ENCODE data around the gene LASP1. TPM values are rescaled to one million over a fixed set of nuclear protein-coding genes. Genes with fewer than 3 reads are reported as not detected.
A peak's percentile ranks its signal among the peaks of the same experiment; 100 is the strongest.

Gene LASP1
- total RNA-seq, 5 donors from 2014 or later (not counting 1 experiment from before 2014, with no cell fraction given): 97.2 to 157 (median 122) TPM

- Mint-ChIP-seq H3K4me3 (peak overlapping the region in 2 of 3 donors; percentile 9 to 58), H3K27ac (peak overlapping the region; percentile 83 to 92), H3K4me1 (peaks cover 55 to 76% (median 75%) of the 10 kb centered on the region in 3 donors), H3K9me3 (no peaks in the 10 kb centered on the region), H3K36me3 (peaks cover 22% of the 10 kb centered on the region), H3K27me3 (no peaks in the 10 kb centered on the region)
- H3K27me3 ChIP-seq (replicated peaks in 1 of 2; ENCODE audit: control insufficient read depth in 2 of 2, extremely low read depth in 1 of 2, insufficient read depth in 2 of 2, low read length in 1 of 2): no peaks in the 10 kb centered on the region
- H3K4me1 ChIP-seq (ENCODE audit: control insufficient read depth in 1 of 2, extremely low read depth in 1 of 2, insufficient read depth in 2 of 2, low read length in 2 of 2): peaks cover 42 to 85% of the 10 kb centered on the region in 2 experiments
- POLR2A ChIA-PET: interaction anchor here in 1 of 2 donors (0.6 kb wide), 1 partner anchor 252 kb away, joined by 5 read pairs; no protein-coding TSS in a partner anchor
- H3K4me3 ChIP-seq (ENCODE audit: control insufficient read depth in 1 of 2, extremely low read depth in 1 of 2, low read length in 1 of 2): no peak overlapping the region
- H3K36me3 ChIP-seq (ENCODE audit: control insufficient read depth in 2 of 2, extremely low read depth in 1 of 2, insufficient read depth in 1 of 2, low read length in 1 of 2): peaks cover 9 to 52% of the 10 kb centered on the region in 2 donors
- ATAC-seq (replicated peaks in 1 of 4): peak in 2 of 4 experiments; percentile 6 to 10
- H3K27ac ChIP-seq (ENCODE audit: low read length): peak overlapping the region; percentile 53
- CTCF ChIA-PET: interaction anchor here (0.5 to 1.3 kb wide), 8 partner anchors 10 to 1312 kb away, joined by 3 to 5 read pairs (median 3); partner anchors contain the start of genes LASP1 (in 1 of the 2) and PLXDC1 (in 1 of the 2)
- no peaks in the 10 kb centered on the region for H3K9me3 ChIP-seq
- DNase-seq: peak in 29 of 35 experiments; percentile 25 to 73 (median 46)
- 64% methylated on average over 5 of the region's 10 CpGs for WGBS (ENCODE audit: insufficient coverage)
These were observed 31.3 kb downstream of the LASP1 start for GRCh38 chr17:38900978-38901656.

GRCh38 chr17:38903404-38903803 lies 33.5 kb downstream of the LASP1 start:
- Histone ChIP-seq H3K9me3 (no peaks in the 10 kb centered on the region), H3K27ac (ENCODE audit: low read length) (no peak overlapping the region), H3K4me1 (ENCODE audit: control insufficient read depth in 1 of 2, extremely low read depth in 1 of 2, insufficient read depth in 2 of 2, low read length in 2 of 2) (peaks cover 22 to 83% of the 10 kb centered on the region in 2 experiments), H3K27me3 (replicated peaks in 1 of 2; ENCODE audit: control insufficient read depth in 2 of 2, extremely low read depth in 1 of 2, insufficient read depth in 2 of 2, low read length in 1 of 2) (no peaks in the 10 kb centered on the region), H3K4me3 (ENCODE audit: control insufficient read depth in 1 of 2, extremely low read depth in 1 of 2, low read length in 1 of 2) (no peak overlapping the region), H3K36me3 (ENCODE audit: control insufficient read depth in 2 of 2, extremely low read depth in 1 of 2, insufficient read depth in 1 of 2, low read length in 1 of 2) (peaks cover 9 to 56% of the 10 kb centered on the region in 2 donors)
- Mint-ChIP-seq H3K36me3 (peaks cover 26% of the 10 kb centered on the region), H3K4me1 (peaks cover 52 to 71% (median 70%) of the 10 kb centered on the region in 3 donors), H3K4me3 (no peak overlapping the region), H3K27me3 (no peaks in the 10 kb centered on the region), H3K9me3 (no peaks in the 10 kb centered on the region), H3K27ac (peak overlapping the region; percentile 49 to 75)
- CTCF ChIA-PET: no interaction called here
- 100% methylated on average over 1 of the region's 6 CpGs for WGBS (ENCODE audit: insufficient coverage)
- DNase-seq (no peak), ATAC-seq (replicated peaks in 1 of 4) (no peak)
- POLR2A ChIA-PET: no interaction called here

- Histone ChIP-seq H3K4me1 (ENCODE audit: control insufficient read depth in 1 of 2, extremely low read depth in 1 of 2, insufficient read depth in 2 of 2, low read length in 2 of 2) (peaks cover 11 to 75% of the 10 kb centered on the region in 2 experiments), H3K27ac (ENCODE audit: low read length) (no peak overlapping the region), H3K4me3 (ENCODE audit: control insufficient read depth in 1 of 2, extremely low read depth in 1 of 2, low read length in 1 of 2) (no peak overlapping the region), H3K36me3 (ENCODE audit: control insufficient read depth in 2 of 2, extremely low read depth in 1 of 2, insufficient read depth in 1 of 2, low read length in 1 of 2) (peaks cover 9 to 59% of the 10 kb centered on the region in 2 donors), H3K27me3 (replicated peaks in 1 of 2; ENCODE audit: control insufficient read depth in 2 of 2, extremely low read depth in 1 of 2, insufficient read depth in 2 of 2, low read length in 1 of 2) (no peaks in the 10 kb centered on the region), H3K9me3 (no peaks in the 10 kb centered on the region)
- Mint-ChIP-seq H3K27me3 (no peaks in the 10 kb centered on the region), H3K4me1 (peaks cover 38 to 66% (median 64%) of the 10 kb centered on the region in 3 donors), H3K36me3 (peaks cover 23% of the 10 kb centered on the region), H3K27ac (no peak overlapping the region), H3K9me3 (no peaks in the 10 kb centered on the region), H3K4me3 (no peak overlapping the region)
- 94% methylated on average over 2 of the region's 3 CpGs for WGBS (ENCODE audit: insufficient coverage)
- ATAC-seq (replicated peaks in 1 of 4) (no peak), DNase-seq (no peak)
- CTCF ChIA-PET: no interaction called here
- POLR2A ChIA-PET: no interaction called here
These were observed 35.0 kb downstream of the LASP1 start for GRCh38 chr17:38904892-38905291.

- ATAC-seq (replicated peaks in 1 of 4) (no peak), DNase-seq (no peak)
- Histone ChIP-seq H3K36me3 (ENCODE audit: control insufficient read depth in 2 of 2, extremely low read depth in 1 of 2, insufficient read depth in 1 of 2, low read length in 1 of 2) (peaks cover 7 to 59% of the 10 kb centered on the region in 2 donors), H3K4me1 (ENCODE audit: control insufficient read depth in 1 of 2, extremely low read depth in 1 of 2, insufficient read depth in 2 of 2, low read length in 2 of 2) (peaks cover 10 to 70% of the 10 kb centered on the region in 2 experiments), H3K27me3 (replicated peaks in 1 of 2; ENCODE audit: control insufficient read depth in 2 of 2, extremely low read depth in 1 of 2, insufficient read depth in 2 of 2, low read length in 1 of 2) (no peaks in the 10 kb centered on the region), H3K4me3 (ENCODE audit: control insufficient read depth in 1 of 2, extremely low read depth in 1 of 2, low read length in 1 of 2) (no peak overlapping the region), H3K27ac (ENCODE audit: low read length) (no peak overlapping the region), H3K9me3 (no peaks in the 10 kb centered on the region)
- 100% methylated on average over 7 of the region's 10 CpGs for WGBS (ENCODE audit: insufficient coverage)
- POLR2A ChIA-PET: no interaction called here
- peaks cover 38 to 67% (median 66%) of the 10 kb centered on the region in 3 donors for H3K4me1 Mint-ChIP-seq
- H3K36me3 Mint-ChIP-seq: peaks cover 23% of the 10 kb centered on the region
- CTCF ChIA-PET: no interaction called here
- no peaks in the 10 kb centered on the region for H3K27me3 Mint-ChIP-seq
- no peak overlapping the region for H3K27ac Mint-ChIP-seq
- no peaks in the 10 kb centered on the region for H3K9me3 Mint-ChIP-seq
- H3K4me3 Mint-ChIP-seq: no peak overlapping the region
These were observed 35.5 kb downstream of the LASP1 start for GRCh38 chr17:38905375-38905774.

- peaks cover 23% of the 10 kb centered on the region for H3K36me3 Mint-ChIP-seq
- CTCF ChIA-PET: interaction anchor here (0.6 kb wide), 2 partner anchors 43 to 300 kb away, joined by 3 to 6 read pairs; no protein-coding TSS in a partner anchor
- H3K9me3 Mint-ChIP-seq: no peaks in the 10 kb centered on the region
- POLR2A ChIA-PET: no interaction called here
- H3K27ac Mint-ChIP-seq: peak overlapping the region in 1 of 2 donors; percentile 4
- WGBS (ENCODE audit: insufficient coverage): 100% methylated on average over 2 of the region's 7 CpGs
- Histone ChIP-seq H3K4me3 (ENCODE audit: control insufficient read depth in 1 of 2, extremely low read depth in 1 of 2, low read length in 1 of 2) (no peak overlapping the region), H3K27ac (ENCODE audit: low read length) (no peak overlapping the region), H3K36me3 (ENCODE audit: control insufficient read depth in 2 of 2, extremely low read depth in 1 of 2, insufficient read depth in 1 of 2, low read length in 1 of 2) (peaks cover 6 to 60% of the 10 kb centered on the region in 2 donors), H3K9me3 (no peaks in the 10 kb centered on the region), H3K27me3 (replicated peaks in 1 of 2; ENCODE audit: control insufficient read depth in 2 of 2, extremely low read depth in 1 of 2, insufficient read depth in 2 of 2, low read length in 1 of 2) (no peaks in the 10 kb centered on the region), H3K4me1 (ENCODE audit: control insufficient read depth in 1 of 2, extremely low read depth in 1 of 2, insufficient read depth in 2 of 2, low read length in 2 of 2) (peaks cover 0 to 65% of the 10 kb centered on the region in 2 experiments)
- DNase-seq: no peak
- peaks cover 28 to 59% (median 55%) of the 10 kb centered on the region in 3 donors for H3K4me1 Mint-ChIP-seq
- H3K4me3 Mint-ChIP-seq: no peak overlapping the region
- no peak for ATAC-seq (replicated peaks in 1 of 4)
- no peaks in the 10 kb centered on the region for H3K27me3 Mint-ChIP-seq
These were observed 36.8 kb downstream of the LASP1 start for GRCh38 chr17:38906460-38907228.

GRCh38 chr17:38907930-38908675 lies 38.2 kb downstream of the LASP1 start:
- peak overlapping the region; percentile 17 for H3K27ac ChIP-seq (ENCODE audit: low read length)
- H3K4me1 ChIP-seq (ENCODE audit: control insufficient read depth in 1 of 2, extremely low read depth in 1 of 2, insufficient read depth in 2 of 2, low read length in 2 of 2): peaks cover 0 to 64% of the 10 kb centered on the region in 2 experiments
- peaks cover 26 to 54% (median 53%) of the 10 kb centered on the region in 3 donors for H3K4me1 Mint-ChIP-seq
- no peak overlapping the region for H3K4me3 ChIP-seq (ENCODE audit: control insufficient read depth in 1 of 2, extremely low read depth in 1 of 2, low read length in 1 of 2)
- no peaks in the 10 kb centered on the region for H3K9me3 ChIP-seq
- peaks cover 2 to 67% of the 10 kb centered on the region in 2 donors for H3K36me3 ChIP-seq (ENCODE audit: control insufficient read depth in 2 of 2, extremely low read depth in 1 of 2, insufficient read depth in 1 of 2, low read length in 1 of 2)
- no peaks in the 10 kb centered on the region for H3K27me3 Mint-ChIP-seq
- no peak for ATAC-seq (replicated peaks in 1 of 4)
- WGBS (ENCODE audit: insufficient coverage): 86% methylated on average over 14 of the region's 15 CpGs
- H3K27me3 ChIP-seq (replicated peaks in 1 of 2; ENCODE audit: control insufficient read depth in 2 of 2, extremely low read depth in 1 of 2, insufficient read depth in 2 of 2, low read length in 1 of 2): no peaks in the 10 kb centered on the region
- peaks cover 20% of the 10 kb centered on the region for H3K36me3 Mint-ChIP-seq
- H3K27ac Mint-ChIP-seq: peak overlapping the region; percentile 22 to 23
- CTCF ChIA-PET: interaction anchor here (0.6 kb wide), 2 partner anchors 41 to 1051 kb away, joined by 3 to 4 read pairs; no protein-coding TSS in a partner anchor
- no peak overlapping the region for H3K4me3 Mint-ChIP-seq
- POLR2A ChIA-PET: interaction anchor here in 1 of 2 donors (0.5 kb wide), 1 partner anchor 155 kb away, joined by 4 read pairs; no protein-coding TSS in a partner anchor
- no peak for DNase-seq
- H3K9me3 Mint-ChIP-seq: no peaks in the 10 kb centered on the region
